ENCODE results near the gene TPI1. TPM values are rescaled to one million over a fixed set of nuclear protein-coding genes. Genes with fewer than 3 reads are reported as not detected.

Gene TPI1
- polyA plus RNA-seq, 1 of the 3 experiments (the other 2 are of a cell fraction), result 1,175 TPM

DNA sequence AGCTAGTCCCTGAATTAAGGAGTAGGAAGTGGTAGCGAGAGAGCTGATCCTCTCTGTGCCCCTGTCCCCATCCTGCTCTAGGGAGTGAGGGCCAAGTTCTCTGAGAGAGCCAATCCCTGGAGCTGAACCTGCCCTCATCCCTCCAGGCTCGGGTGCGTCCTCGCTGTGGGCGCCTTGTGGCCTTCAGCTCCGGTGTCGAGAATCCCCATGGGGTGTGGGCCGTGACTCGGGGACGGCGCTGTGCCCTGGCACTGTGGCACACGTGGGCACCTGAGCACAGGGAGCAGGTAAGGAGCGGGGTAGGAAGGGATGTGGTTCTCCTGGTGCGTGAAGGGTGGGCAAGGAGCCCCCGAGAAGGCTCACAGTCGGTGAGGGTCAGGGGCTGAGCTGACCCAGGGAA is 28.5 kb upstream of the TPI1 start:
- Histone ChIP-seq H3K9me2 (no peaks in the 10 kb centered on the region), H3K4me3 (ENCODE audit: low read depth in 2 of 2, low read length in 1 of 2) (no peak overlapping the region), H3K27me3 (ENCODE audit: insufficient read depth) (no peaks in the 10 kb centered on the region), H4K20me1 (ENCODE audit: insufficient read depth) (0 out of 2 replicates have a peak, but pooled peaks cover 6% of the 10 kb centered on the region), H3K9me3 (no peaks in the 10 kb centered on the region), H3K4me1 (ENCODE audit: control insufficient read depth in 1 of 2, insufficient read depth in 2 of 2, low read depth in 1 of 2, low read length in 1 of 2) (no peaks in the 10 kb centered on the region), H3K9ac (no peak overlapping the region), H3F3A (replicated peaks; ENCODE audit: insufficient read depth) (no peaks in the 10 kb centered on the region), H3K79me2 (ENCODE audit: insufficient read depth) (no peaks in the 10 kb centered on the region), H3K27ac (ENCODE audit: low read depth in 2 of 2, low read length in 1 of 2) (no peak overlapping the region), H3K36me3 (replicated peaks in 1 of 2; ENCODE audit: control insufficient read depth in 1 of 2, insufficient read depth in 2 of 2, low read length in 1 of 2) (peaks cover 31 to 64% of the 10 kb centered on the region in 2 experiments), H3K4me2 (no peak overlapping the region), H2AFZ (ENCODE audit: low read depth) (no peak overlapping the region)
- no peak for DNase-seq
- WGBS (ENCODE audit: low lambda C conversion rate), result 100% methylated on average over 8 of the region's 16 CpGs
- CTCF ChIA-PET, result interaction anchor here (1.0 to 19.4 kb wide), 9 partner anchors 8 to 154 kb away, joined by 3 to 225 read pairs (median 7); partner anchors contain the start of genes CDCA3, MLF2, P3H3 and SPSB2
- POLR2A ChIA-PET, result interaction anchor here (3.4 to 4.2 kb wide), 2 partner anchors 13 to 34 kb away, joined by 9 to 22 read pairs; partner anchors contain the start of genes CDCA3, SPSB2 and USP5
- no peak for TF ChIP-seq EZH2phosphoT487 (IDR thresholded peaks at IDR 0.05; ENCODE audit: borderline replicate concordance, low read depth)
- TF ChIP-seq MXI1 (IDR thresholded peaks at IDR 0.05; ENCODE audit: low read depth, low read length), result no peak
- TF ChIP-seq ELF1 (IDR thresholded peaks at IDR 0.05), result no peak
- TF ChIP-seq CHD2 (IDR thresholded peaks at IDR 0.05; ENCODE audit: low read length, partially characterized antibody), result no peak
- TF ChIP-seq, protein P1, sequence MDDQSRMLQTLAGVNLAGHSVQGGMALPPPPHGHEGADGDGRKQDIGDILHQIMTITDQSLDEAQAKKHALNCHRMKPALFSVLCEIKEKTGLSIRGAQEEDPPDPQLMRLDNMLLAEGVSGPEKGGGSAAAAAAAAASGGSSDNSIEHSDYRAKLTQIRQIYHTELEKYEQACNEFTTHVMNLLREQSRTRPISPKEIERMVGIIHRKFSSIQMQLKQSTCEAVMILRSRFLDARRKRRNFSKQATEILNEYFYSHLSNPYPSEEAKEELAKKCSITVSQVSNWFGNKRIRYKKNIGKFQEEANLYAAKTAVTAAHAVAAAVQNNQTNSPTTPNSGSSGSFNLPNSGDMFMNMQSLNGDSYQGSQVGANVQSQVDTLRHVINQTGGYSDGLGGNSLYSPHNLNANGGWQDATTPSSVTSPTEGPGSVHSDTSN (IDR thresholded peaks at IDR 0.05), result no peak
- TF ChIP-seq SIN3A (IDR thresholded peaks at IDR 0.05; ENCODE audit: borderline replicate concordance, low read depth, low read length), result no peak
- TF ChIP-seq, protein P2, sequence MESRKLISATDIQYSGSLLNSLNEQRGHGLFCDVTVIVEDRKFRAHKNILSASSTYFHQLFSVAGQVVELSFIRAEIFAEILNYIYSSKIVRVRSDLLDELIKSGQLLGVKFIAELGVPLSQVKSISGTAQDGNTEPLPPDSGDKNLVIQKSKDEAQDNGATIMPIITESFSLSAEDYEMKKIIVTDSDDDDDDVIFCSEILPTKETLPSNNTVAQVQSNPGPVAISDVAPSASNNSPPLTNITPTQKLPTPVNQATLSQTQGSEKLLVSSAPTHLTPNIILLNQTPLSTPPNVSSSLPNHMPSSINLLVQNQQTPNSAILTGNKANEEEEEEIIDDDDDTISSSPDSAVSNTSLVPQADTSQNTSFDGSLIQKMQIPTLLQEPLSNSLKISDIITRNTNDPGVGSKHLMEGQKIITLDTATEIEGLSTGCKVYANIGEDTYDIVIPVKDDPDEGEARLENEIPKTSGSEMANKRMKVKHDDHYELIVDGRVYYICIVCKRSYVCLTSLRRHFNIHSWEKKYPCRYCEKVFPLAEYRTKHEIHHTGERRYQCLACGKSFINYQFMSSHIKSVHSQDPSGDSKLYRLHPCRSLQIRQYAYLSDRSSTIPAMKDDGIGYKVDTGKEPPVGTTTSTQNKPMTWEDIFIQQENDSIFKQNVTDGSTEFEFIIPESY (IDR thresholded peaks at IDR 0.05; ENCODE audit: borderline replicate concordance, low read depth), result no peak
- TF ChIP-seq, protein P3, sequence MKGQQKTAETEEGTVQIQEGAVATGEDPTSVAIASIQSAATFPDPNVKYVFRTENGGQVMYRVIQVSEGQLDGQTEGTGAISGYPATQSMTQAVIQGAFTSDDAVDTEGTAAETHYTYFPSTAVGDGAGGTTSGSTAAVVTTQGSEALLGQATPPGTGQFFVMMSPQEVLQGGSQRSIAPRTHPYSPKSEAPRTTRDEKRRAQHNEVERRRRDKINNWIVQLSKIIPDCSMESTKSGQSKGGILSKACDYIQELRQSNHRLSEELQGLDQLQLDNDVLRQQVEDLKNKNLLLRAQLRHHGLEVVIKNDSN (IDR thresholded peaks at IDR 0.05; ENCODE audit: borderline replicate concordance, low read depth), result no peak
- TF ChIP-seq FOXJ3 (CRISPR knock-in tag; IDR thresholded peaks at IDR 0.05), result no peak
- no peak for TF ChIP-seq SMC3 (IDR thresholded peaks at IDR 0.05; ENCODE audit: low read depth, low read length)
- TF ChIP-seq TCF12 (IDR thresholded peaks at IDR 0.05), result no peak
- TF ChIP-seq GABPA (IDR thresholded peaks at IDR 0.05; ENCODE audit: low read depth), result no peak
- TF ChIP-seq RAD21 (IDR thresholded peaks at IDR 0.05; ENCODE audit: low read length), result no peak
- TF ChIP-seq, protein P4, sequence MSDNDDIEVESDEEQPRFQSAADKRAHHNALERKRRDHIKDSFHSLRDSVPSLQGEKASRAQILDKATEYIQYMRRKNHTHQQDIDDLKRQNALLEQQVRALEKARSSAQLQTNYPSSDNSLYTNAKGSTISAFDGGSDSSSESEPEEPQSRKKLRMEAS (IDR thresholded peaks at IDR 0.05; ENCODE audit: low read depth), result no peak

Measured in SK-N-SH (cell line).